GM13977 (cell line): ENCODE results near the gene MAPT.

Source experiments
- DNase-seq: peaks from one replicate; pipeline ENCODE4 v3.0.0; 2012; ENCODE audit warnings: low spot score
- CTCF ChIP-seq: IDR thresholded peaks from 2 replicates; pipeline ENCODE4 v1.5.1; 2012; ENCODE audit warnings: mild to moderate bottlenecking, control low read depth; ENCODE audit not compliant: insufficient read depth; ENCODE audit errors: extremely low read depth, missing control alignments
- in situ Hi-C: fragments of 300-500 bp; cut with MboI; formaldehyde crosslinking; loops from one replicate; pipeline ENCODE4 v1.12.0; 2022; ENCODE audit warnings: low sequenced_read_pairs, low pct_unique_long_range_greater_than_20kb, mixed read lengths, inconsistent platforms; ENCODE audit not compliant: unreplicated experiment

MAPT gene

GRCh38 chr17:45994987-45995386 lies 100.6 kb downstream of the MAPT start:
- no peak for TF ChIP-seq CTCF
- in situ Hi-C loops: no loop called here

GRCh38 chr17:45995627-45996270 lies 101.4 kb downstream of the MAPT start:
- no peak for DNase-seq
- in situ Hi-C loops: no loop called here
- TF ChIP-seq CTCF: no peak

More at GRCh38 chr17:45994987-45995386, 100.6 kb downstream of the MAPT start:
- DNase-seq: no peak

- DNase-seq: no peak
- in situ Hi-C loops: no loop called here
- TF ChIP-seq CTCF: no peak
Measured at GRCh38 chr17:45996282-45996937, 102.1 kb downstream of the MAPT start.

GRCh38 chr17:45997166-45997565 lies 102.8 kb downstream of the MAPT start:
- no peak for DNase-seq
- TF ChIP-seq CTCF: no peak
- in situ Hi-C loops: no loop called here

GRCh38 chr17:45997624-45998023 lies 103.3 kb downstream of the MAPT start:
- no peak for DNase-seq
- no peak for TF ChIP-seq CTCF
- in situ Hi-C loops: no loop called here

- TF ChIP-seq CTCF: no peak
- in situ Hi-C loops: no loop called here
- DNase-seq: no peak
Measured at GRCh38 chr17:45998987-45999899, 104.9 kb downstream of the MAPT start, which contains the start of gene STH. Gene STH, plus strand, starts transcription at chr17:45999250. Its CDS starts 30 bp downstream, at chr17:45999280.
